H9 (cell line): ENCODE data around the gene ATF3. TPM values are rescaled to one million over a fixed set of nuclear protein-coding genes. Genes with fewer than 3 reads are reported as not detected.

Source experiments
- DNase-seq: peaks from one replicate; pipeline ENCODE4 v3.0.0-alpha.2; 2017
- H2AFZ ChIP-seq: one replicate; pipeline ENCODE4 v1.6.1; 2013; ENCODE audit warnings: mild to moderate bottlenecking, low read length, control low read depth, moderate library complexity
- H2AK5ac ChIP-seq: 2 replicates; pipeline ENCODE4 v1.6.1; 2013; ENCODE audit warnings: low read length, control low read depth, mixed read lengths; ENCODE audit not compliant: insufficient read length
- H2BK120ac ChIP-seq: one replicate; pipeline ENCODE4 v1.6.1; 2013; ENCODE audit warnings: low read depth, mild to moderate bottlenecking, low read length, control low read depth, inconsistent platforms; ENCODE audit not compliant: poor library complexity, severe bottlenecking
- H2BK12ac ChIP-seq: 2 replicates; pipeline ENCODE4 v1.6.1; 2013; ENCODE audit warnings: low read length, control low read depth, mixed read lengths, low read depth; ENCODE audit not compliant: insufficient read length
- H2BK15ac ChIP-seq: 2 replicates; pipeline ENCODE4 v1.6.1; 2013; ENCODE audit warnings: low read depth, low read length, control low read depth
- H2BK20ac ChIP-seq: one replicate; pipeline ENCODE4 v1.6.1; 2013; ENCODE audit warnings: low read depth, mild to moderate bottlenecking, low read length, control low read depth, inconsistent platforms; ENCODE audit not compliant: poor library complexity, severe bottlenecking
- H2BK5ac ChIP-seq: 2 replicates; pipeline ENCODE4 v1.6.1; 2013; ENCODE audit warnings: low read length, control low read depth, mixed read lengths; ENCODE audit not compliant: insufficient read length
- H3K14ac ChIP-seq: 2 replicates; pipeline ENCODE4 v1.6.1; 2013; ENCODE audit warnings: low read length, control low read depth; ENCODE audit not compliant: insufficient read depth
- H3K18ac ChIP-seq: 2 replicates; pipeline ENCODE4 v1.6.1; 2013; ENCODE audit warnings: low read depth, mild to moderate bottlenecking, mixed read lengths, low read length, control low read depth; ENCODE audit not compliant: insufficient read length
- H3K23ac ChIP-seq: 2 replicates; pipeline ENCODE4 v1.6.1; 2013; ENCODE audit warnings: low read length, control low read depth, mixed read lengths, low read depth; ENCODE audit not compliant: insufficient read length
- H3K23me2 ChIP-seq: 2 replicates; pipeline ENCODE4 v1.6.1; 2013; ENCODE audit warnings: low read depth, mild to moderate bottlenecking, mixed read lengths, low read length, control low read depth; ENCODE audit not compliant: insufficient read length, poor library complexity, severe bottlenecking
- H3K27ac ChIP-seq: 2 replicates; pipeline ENCODE4 v1.5.1; 2013; ENCODE audit warnings: low read length, control low read depth, mixed read lengths, low read depth; ENCODE audit not compliant: insufficient read length
- H3K27me3 ChIP-seq: 2 replicates; pipeline ENCODE4 v1.6.1; 2013; ENCODE audit warnings: low read length, control low read depth, inconsistent platforms; ENCODE audit not compliant: insufficient read depth
- H3K4ac ChIP-seq: 2 replicates; pipeline ENCODE4 v1.6.1; 2013; ENCODE audit warnings: low read depth, mild to moderate bottlenecking, control low read depth, inconsistent platforms, low read length, moderate library complexity
- H3K4me1 ChIP-seq: 2 replicates; pipeline ENCODE4 v1.6.1; 2013; ENCODE audit warnings: low read length, control low read depth, inconsistent platforms; ENCODE audit not compliant: insufficient read depth
- H3K4me2 ChIP-seq: 2 replicates; pipeline ENCODE4 v1.6.1; 2013; ENCODE audit warnings: low read length, control low read depth, mixed read lengths; ENCODE audit not compliant: insufficient read length, insufficient read depth
- H3K56ac ChIP-seq: 2 replicates; pipeline ENCODE4 v1.6.1; 2013; ENCODE audit warnings: low read depth, mild to moderate bottlenecking, mixed read lengths, low read length, control low read depth; ENCODE audit not compliant: insufficient read length
- H3K79me1 ChIP-seq: 2 replicates; pipeline ENCODE4 v1.6.1; 2013; ENCODE audit warnings: low read depth, mild to moderate bottlenecking, moderate library complexity, low read length, control low read depth, inconsistent platforms; ENCODE audit not compliant: insufficient read depth, poor library complexity, severe bottlenecking
- H3K79me2 ChIP-seq: 2 replicates; pipeline ENCODE4 v1.6.1; 2013; ENCODE audit warnings: low read length, control low read depth, inconsistent platforms; ENCODE audit not compliant: insufficient read depth
- H3K9ac ChIP-seq: 2 replicates; pipeline ENCODE4 v1.6.1; 2013; ENCODE audit warnings: low read length, control low read depth, mixed read lengths; ENCODE audit not compliant: insufficient read length; ENCODE audit errors: extremely low read depth
- H3K9me3 ChIP-seq: one replicate; pipeline ENCODE4 v1.6.1; 2013; ENCODE audit warnings: low read depth, low read length, inconsistent platforms; ENCODE audit not compliant: control insufficient read depth
- H3T11ph ChIP-seq: one replicate; pipeline ENCODE4 v1.6.1; 2013; ENCODE audit warnings: mild to moderate bottlenecking, low read length, control low read depth, inconsistent platforms
- H4K20me1 ChIP-seq: one replicate; pipeline ENCODE4 v1.6.1; 2013; ENCODE audit not compliant: control insufficient read depth, insufficient read length, insufficient read depth
- H4K5ac ChIP-seq: 2 replicates; pipeline ENCODE4 v1.6.1; 2013; ENCODE audit warnings: low read depth, mild to moderate bottlenecking, mixed read lengths, low read length, control low read depth; ENCODE audit not compliant: insufficient read length
- H4K8ac ChIP-seq: replicated peaks from 2 replicates; pipeline ENCODE4 v1.6.1; 2013; ENCODE audit warnings: low read length, control low read depth, mixed read lengths, low read depth; ENCODE audit not compliant: insufficient read length
- H4K91ac ChIP-seq: 2 replicates; pipeline ENCODE4 v1.6.1; 2013; ENCODE audit warnings: low read depth, mild to moderate bottlenecking, moderate library complexity, mixed read lengths, low read length, control low read depth; ENCODE audit not compliant: insufficient read length
- H3K27ac Mint-ChIP-seq, 3 experiments: 2 replicates in 2 of 3; 3 replicates in 1 of 3; pipeline ENCODE4 v1.8.0; 2020 to 2021; ENCODE audit warnings: mixed read lengths in 3 of 3, mild to moderate bottlenecking in 1 of 3, moderate library complexity in 1 of 3
- H3K27me3 Mint-ChIP-seq: 2 replicates; pipeline ENCODE4 v1.8.0; 2021; ENCODE audit warnings: low read depth, mild to moderate bottlenecking, moderate library complexity, mixed read lengths
- H3K36me3 Mint-ChIP-seq, 3 experiments: 2 replicates in 2 of 3; 3 replicates in 1 of 3; pipeline ENCODE4 v1.8.0; 2020 to 2021; ENCODE audit warnings: low read depth in 3 of 3, mixed read lengths in 3 of 3; ENCODE audit not compliant: insufficient read depth in 1 of 3
- H3K4me1 Mint-ChIP-seq, 2 experiments: 2 replicates each; pipeline ENCODE4 v1.8.0; 2020; ENCODE audit warnings: mixed read lengths in 2 of 2
- H3K4me3 Mint-ChIP-seq, 2 experiments: 2 replicates in 1 of 2; 3 replicates in 1 of 2; pipeline ENCODE4 v1.8.0; 2020 to 2021; ENCODE audit warnings: mild to moderate bottlenecking in 2 of 2, mixed read lengths in 2 of 2, moderate library complexity in 1 of 2
- H3K9me3 Mint-ChIP-seq, 2 experiments: 2 replicates in 1 of 2; 3 replicates in 1 of 2; pipeline ENCODE4 v1.8.0; 2020; ENCODE audit warnings: mild to moderate bottlenecking in 2 of 2, mixed read lengths in 2 of 2, moderate library complexity in 1 of 2
- CTCF ChIP-seq: fragments of 200-600 bp; sonication (generic); conservative IDR thresholded peaks from 3 replicates; pipeline ENCODE4 v1.8.0; 2021; ENCODE audit warnings: antibody characterized with exemption, mild to moderate bottlenecking
- WGBS: extraction: QIAGEN DNeasy Blood & Tissue Kit; methylation state at CpG from one replicate; pipeline ENCODE4 v1.1.7; 2013; ENCODE audit warnings: missing lambda C conversion rate, low lambda C conversion rate, mixed read lengths; ENCODE audit not compliant: insufficient read length; ENCODE audit errors: extremely low coverage; 5-methylcytosine and 5-hydroxymethylcytosine counted together
- total RNA-seq: library from RNA; stranded (reverse); gene quantifications from 2 replicates; pipeline ENCODE4 v1.2.1, GENCODE V29; 2021

Gene ATF3
- total RNA-seq, 1 experiment from 2014 or later = 14.7 TPM

DNA sequence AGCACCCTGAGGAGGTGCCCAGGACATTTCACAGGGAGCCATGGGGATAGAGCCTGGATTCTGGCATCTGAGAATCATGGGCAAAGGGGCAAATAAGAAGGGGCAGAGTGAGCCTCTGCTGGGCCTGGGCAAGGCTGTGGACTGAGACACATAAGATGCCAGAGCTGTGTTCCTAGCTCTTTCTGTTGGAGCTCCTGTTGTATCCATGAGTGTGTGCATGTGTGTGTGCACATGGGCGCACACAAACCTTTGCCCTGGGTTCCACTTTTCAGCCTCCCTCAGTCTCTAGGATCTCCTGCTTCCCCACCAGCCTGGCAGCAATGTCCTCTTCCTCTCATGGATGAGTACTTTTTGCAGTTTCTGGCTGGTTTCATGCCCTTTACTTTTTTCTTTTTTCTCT lies 44.0 kb downstream of the ATF3 start:
- Mint-ChIP-seq H3K36me3 (peaks cover 0 to 4% (median 0%) of the 10 kb centered on the region in 3 experiments; a peak in 3 of 7 replicates), H3K4me3 (no peak overlapping the region), H3K4me1 (peaks cover 2 to 3% of the 10 kb centered on the region in 2 experiments; a peak in 2 of 4 replicates), H3K27ac (no peak overlapping the region), H3K9me3 (peaks cover 0 to 2% of the 10 kb centered on the region in 2 experiments; a peak in 1 of 5 replicates), H3K27me3 (peaks cover 2% of the 10 kb centered on the region)
- H3K4me1 ChIP-seq = no peaks in the 10 kb centered on the region
- no peak overlapping the region for H2BK120ac ChIP-seq
- H2BK20ac ChIP-seq = no peak overlapping the region
- H3K18ac ChIP-seq = no peak overlapping the region
- no peaks in the 10 kb centered on the region for H4K20me1 ChIP-seq
- H3K79me1 ChIP-seq = no peaks in the 10 kb centered on the region
- H2AK5ac ChIP-seq = no peak overlapping the region
- no peak overlapping the region for H3T11ph ChIP-seq
- H2AFZ ChIP-seq = no peak overlapping the region
- H3K9ac ChIP-seq = no peak overlapping the region
- no peaks in the 10 kb centered on the region for H3K79me2 ChIP-seq
- no peaks in the 10 kb centered on the region for H3K9me3 ChIP-seq
- H3K23ac ChIP-seq = no peak overlapping the region
- H3K4me2 ChIP-seq = no peak overlapping the region
- no peak overlapping the region for H3K27ac ChIP-seq
- no peak for DNase-seq
- H3K27me3 ChIP-seq = no peaks in the 10 kb centered on the region
- H3K56ac ChIP-seq = no peak overlapping the region
- H2BK12ac ChIP-seq = no peak overlapping the region
- H3K14ac ChIP-seq = no peak overlapping the region
- no CpG with 5 or more reads among the region's 1 CpG for WGBS
- H2BK15ac ChIP-seq = no peak overlapping the region
- no peak overlapping the region for H2BK5ac ChIP-seq
- H4K91ac ChIP-seq = no peak overlapping the region
- no peak overlapping the region for H3K4ac ChIP-seq
- no peaks in the 10 kb centered on the region for H3K23me2 ChIP-seq
- no peak for TF ChIP-seq CTCF
- H4K8ac ChIP-seq = no peak overlapping the region
- no peak overlapping the region for H4K5ac ChIP-seq
